Activated T-cell treated with anti-CD3 and anti-CD28 coated beads for 24 hours (primary cell): ENCODE data around the gene CEACAM3.

Experiments used
- DNase-seq: peaks from one replicate; pipeline ENCODE4 v3.0.0-alpha.2; 2020; ENCODE audit warnings: low read depth

The CEACAM3 gene

DNA sequence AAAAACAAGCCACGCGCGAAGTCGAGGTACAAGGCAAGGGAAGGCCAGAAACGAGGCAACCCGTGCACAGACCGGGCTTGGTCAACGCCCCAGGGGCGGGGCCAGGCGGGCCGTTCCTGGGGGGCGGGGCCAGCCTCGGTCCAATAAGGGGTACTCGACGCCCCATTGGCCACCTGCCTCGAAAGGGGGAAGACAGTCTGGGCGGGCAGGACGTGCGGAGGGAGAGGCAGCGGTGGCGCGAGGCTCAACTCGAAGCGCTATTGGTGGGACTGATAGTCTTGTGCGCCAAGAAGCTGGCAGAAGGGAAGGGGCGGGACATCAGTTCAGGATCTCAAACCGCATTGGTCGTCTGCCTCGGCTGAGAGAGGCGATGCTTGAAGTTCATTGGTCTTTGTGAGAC is 48.2 kb downstream of the CEACAM3 start, which contains the start of gene LYPD4:
Gene LYPD4 (minus strand): TSS at position 83 of the 400 bp plus-strand sequence. CDS start 5,398 bp downstream, outside the sequence.
- no peak for DNase-seq

DNA sequence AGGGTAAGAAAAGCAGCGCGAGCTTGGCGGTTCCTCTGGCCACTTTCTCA is 48.4 kb downstream of the CEACAM3 start, which contains the start of gene DMRTC2:
Gene DMRTC2 (plus strand): TSS at position 42 of the 50 bp plus-strand sequence. CDS start 2,387 bp downstream, outside the sequence.
- DNase-seq: no peak

GRCh38 chr19:41845051-41845590 is 48.7 kb downstream of the CEACAM3 start:
- DNase-seq: no peak

- no peak for DNase-seq
These were observed 51.1 kb downstream of the CEACAM3 start for GRCh38 chr19:41847351-41848105.

GRCh38 chr19:41848666-41849065 is 52.3 kb downstream of the CEACAM3 start:
- DNase-seq: no peak

DNA sequence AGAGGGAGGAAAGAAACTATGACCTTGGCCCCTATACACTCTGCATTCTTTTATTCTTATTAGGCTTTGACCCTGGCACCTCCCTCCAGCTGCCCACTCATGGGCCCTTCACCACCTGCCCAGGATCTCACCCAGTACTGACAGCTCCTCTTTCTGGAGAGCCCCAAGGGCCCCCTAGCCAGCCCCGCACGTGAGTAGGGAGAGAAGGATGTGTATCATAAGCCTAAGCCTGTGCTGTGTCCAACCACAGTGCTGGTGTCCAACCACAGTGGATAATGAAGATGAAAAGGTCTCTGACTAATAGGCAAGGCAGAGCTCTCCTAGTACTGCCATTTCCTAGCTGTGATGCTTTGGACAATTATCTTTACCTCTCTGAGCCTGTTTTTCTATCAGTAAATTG is 52.7 kb downstream of the CEACAM3 start:
- no peak for DNase-seq

GRCh38 chr19:41850381-41850780 is 54.0 kb downstream of the CEACAM3 start:
- DNase-seq: no peak

DNA sequence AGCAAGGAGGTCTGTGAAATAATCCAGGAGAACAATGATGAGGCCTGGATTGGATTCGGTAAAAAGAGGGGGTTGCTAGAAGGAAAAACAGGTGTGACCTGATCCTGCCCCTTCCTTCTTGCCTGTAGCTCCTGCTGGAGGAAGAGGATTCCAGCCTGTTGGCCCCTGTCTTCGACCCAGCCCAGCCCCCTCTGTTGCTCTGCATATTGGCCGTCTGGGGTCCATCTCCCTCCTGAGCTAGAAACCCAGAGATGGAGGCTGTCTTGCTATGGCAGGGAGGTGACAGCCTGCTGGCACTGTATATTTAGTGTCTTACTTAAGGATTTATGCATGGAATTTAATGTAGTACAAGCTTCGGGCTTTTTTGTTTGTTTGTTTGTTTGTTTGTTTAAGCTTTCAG is 55.1 kb downstream of the CEACAM3 start:
- no peak for DNase-seq

GRCh38 chr19:41853344-41853743 is 57.0 kb downstream of the CEACAM3 start:
- DNase-seq: no peak

GRCh38 chr19:41853768-41854167 is 57.4 kb downstream of the CEACAM3 start:
- DNase-seq: no peak

DNA sequence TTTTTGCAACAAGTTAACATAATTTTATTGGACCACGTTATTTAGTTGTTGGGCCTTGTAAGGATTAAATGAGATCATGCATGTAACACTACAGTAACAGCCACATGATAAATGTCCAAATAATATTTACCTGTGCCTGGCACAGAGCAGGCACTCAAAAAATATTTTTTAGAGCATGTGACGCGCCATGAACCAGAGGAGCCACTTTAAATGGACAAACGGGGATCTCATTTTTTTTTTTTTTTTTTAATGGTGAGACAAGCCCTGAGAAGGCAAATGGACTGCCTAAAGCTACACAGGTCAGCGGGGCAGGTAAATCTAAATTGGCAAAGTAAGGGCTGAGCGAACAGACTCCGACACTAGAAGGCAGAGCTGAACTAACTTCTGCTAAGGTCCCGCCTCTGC is 62.8 kb downstream of the CEACAM3 start:
- DNase-seq: no peak

DNA sequence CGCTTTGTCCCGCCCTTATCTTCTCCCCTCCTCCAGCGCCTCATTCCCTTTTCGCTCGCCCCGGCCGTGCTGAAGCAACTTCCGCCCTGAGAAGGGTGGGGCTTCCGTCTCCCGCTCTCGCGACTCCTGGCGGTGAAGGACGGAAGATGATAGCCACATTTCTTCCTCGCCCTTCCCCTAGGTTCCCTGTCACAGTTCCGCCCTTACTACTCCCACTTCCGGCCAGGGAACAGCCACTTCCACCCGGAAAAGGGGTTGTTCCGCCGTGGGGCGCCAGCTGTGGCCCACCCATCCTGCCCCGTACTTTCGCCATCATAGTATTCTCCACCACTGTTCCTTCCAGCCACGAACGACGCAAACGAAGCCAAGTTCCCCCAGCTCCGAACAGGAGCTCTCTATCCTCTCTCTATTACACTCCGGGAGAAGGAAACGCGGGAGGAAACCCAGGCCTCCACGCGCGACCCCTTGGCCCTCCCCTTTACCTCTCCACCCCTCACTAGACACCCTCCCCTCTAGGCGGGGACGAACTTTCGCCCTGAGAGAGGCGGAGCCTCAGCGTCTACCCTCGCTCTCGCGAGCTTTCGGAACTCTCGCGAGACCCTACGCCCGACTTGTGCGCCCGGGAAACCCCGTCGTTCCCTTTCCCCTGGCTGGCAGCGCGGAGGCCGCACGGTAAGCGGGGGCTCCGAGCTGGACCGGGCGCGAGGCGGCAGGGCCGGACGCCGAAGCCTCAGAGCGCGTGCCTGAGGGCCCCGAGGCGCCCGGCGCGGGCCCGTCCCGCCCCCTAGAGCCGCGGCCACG is 63.4 kb downstream of the CEACAM3 start, which contains the start of gene RPS19:
Gene RPS19 (plus strand): TSS at position 638 of the 801 bp plus-strand sequence. CDS start 520 bp downstream, outside the sequence.
- DNase-seq: peak; percentile 98

DNA sequence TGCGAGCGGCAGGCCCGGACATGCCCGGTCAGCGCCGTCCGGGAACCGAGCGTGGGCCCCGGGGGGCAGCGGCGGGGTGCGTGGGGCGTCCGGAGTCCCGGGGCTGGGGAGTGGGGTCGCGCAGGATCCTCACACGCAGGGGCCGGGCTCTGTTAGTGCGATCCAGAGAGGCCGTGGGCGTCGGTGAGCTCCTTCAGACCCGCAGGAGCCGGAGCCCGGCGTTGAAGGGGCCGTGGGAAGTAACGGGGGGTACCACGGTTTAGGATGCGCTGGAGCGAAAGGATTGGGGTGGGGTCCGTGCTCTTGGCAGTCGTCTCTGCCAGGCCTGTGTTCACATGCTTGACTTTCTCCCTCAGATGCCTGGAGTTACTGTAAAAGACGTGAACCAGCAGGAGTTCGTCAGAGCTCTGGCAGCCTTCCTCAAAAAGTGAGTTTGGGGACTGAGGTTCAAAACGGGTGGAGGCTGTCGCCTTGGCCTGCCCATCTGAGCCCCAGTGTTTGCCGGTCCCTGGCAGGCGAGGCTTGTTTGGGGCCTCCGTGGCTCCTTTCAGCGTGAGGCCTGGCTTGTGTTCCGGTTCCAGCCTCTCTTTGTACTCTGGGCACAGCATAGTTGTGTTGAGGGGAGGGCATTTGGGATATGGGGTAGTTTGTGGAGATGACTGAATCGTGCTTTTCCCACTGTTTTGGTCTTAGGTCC is 64.2 kb downstream of the CEACAM3 start:
- DNase-seq: no peak
